GM12878 (cell line): ENCODE results near the gene KLF15. TPM values are rescaled to one million over a fixed set of nuclear protein-coding genes. Genes with fewer than 3 reads are reported as not detected.

Source experiments
- BCL3 ChIP-seq: IDR thresholded peaks from 2 replicates; pipeline ENCODE4 v1.6.1; 2011; ENCODE audit warnings: borderline replicate concordance, low read depth, mild to moderate bottlenecking, moderate library complexity, low read length; ENCODE audit not compliant: insufficient read depth, poor library complexity, severe bottlenecking
- JUND ChIP-seq: IDR thresholded peaks from 2 replicates; pipeline ENCODE4 v1.6.1; 2012; ENCODE audit warnings: low read depth, mild to moderate bottlenecking, low read length, improper control_type of control experiment, moderate library complexity
- MAX ChIP-seq: IDR thresholded peaks from 2 replicates; pipeline ENCODE4 v1.6.1; 2012; ENCODE audit warnings: low read depth, low read length, improper control_type of control experiment
- MXI1 ChIP-seq: fragments of 150-350 bp; IDR thresholded peaks from 2 replicates; pipeline ENCODE4 v1.6.1; 2011; ENCODE audit warnings: low read depth, mild to moderate bottlenecking, inconsistent platforms, low read length, improper control_type of control experiment
- NFYB ChIP-seq: IDR thresholded peaks from 2 replicates; pipeline ENCODE4 v1.6.1; 2011; ENCODE audit warnings: low read depth, mild to moderate bottlenecking, low read length, improper control_type of control experiment, moderate library complexity; ENCODE audit not compliant: insufficient read depth
- NR2F1 ChIP-seq: fragments of 450-650 bp; conservative IDR thresholded peaks from 2 replicates; pipeline ENCODE4 v1.6.1; 2017; ENCODE audit warnings: mild to moderate bottlenecking
- REST ChIP-seq: IDR thresholded peaks from 2 replicates; pipeline ENCODE4 v1.6.1; 2012; ENCODE audit warnings: mild to moderate bottlenecking, low read depth, low read length
- SIN3A ChIP-seq: IDR thresholded peaks from 2 replicates; pipeline ENCODE4 v1.6.1; 2012; ENCODE audit warnings: low read depth, low read length, improper control_type of control experiment
- ZNF24 ChIP-seq: fragments of 450-650 bp; IDR thresholded peaks from 2 replicates; pipeline ENCODE4 v1.6.1; 2017; ENCODE audit warnings: antibody characterized with exemption, mild to moderate bottlenecking
- polyA plus RNA-seq, 11 experiments: library from polyadenylated mRNA; depleted of rRNA in 4 of 11; unstranded in 6 of 11; stranded (reverse) in 5 of 11; fragments of >200 nt; fragmentation: Nextera tagmentation in 4 of 11; fragmentation: Illumina TruSeq in 1 of 11; extraction: Ambion mirVana in 4 of 11; extraction: Trizol in 1 of 11; gene quantifications; 1 replicate in 1 of 11; 2 replicates in 10 of 11; pipeline versions ENCODE4 v1.2.1 to v1.2.3, GENCODE V29; 2011 to 2016; ENCODE audit warnings: inconsistent platforms in 2 of 11, missing spikeins in 2 of 11, low read depth in 1 of 11
- total RNA-seq, 4 experiments: library from RNA; depleted of rRNA in 3 of 4; stranded (reverse); fragments of >200 nt in 3 of 4; fragmentation: Illumina TruSeq in 1 of 4; extraction: Trizol in 1 of 4; gene quantifications; 2 replicates each; pipeline versions ENCODE4 v1.2.1 to v1.2.3, GENCODE V29; 2013 to 2021
- TF ChIP-seq, protein P1 (sequence below): IDR thresholded peaks from 2 replicates; pipeline ENCODE4 v1.6.1; 2012; ENCODE audit warnings: low read depth, low read length, improper control_type of control experiment

KLF15 gene
- total and polyA plus RNA-seq, 10 of the 15 experiments (the other 5 are each of a cell fraction or from before 2014, with no cell fraction given), result 0.15 TPM; not detected in 9

DNA sequence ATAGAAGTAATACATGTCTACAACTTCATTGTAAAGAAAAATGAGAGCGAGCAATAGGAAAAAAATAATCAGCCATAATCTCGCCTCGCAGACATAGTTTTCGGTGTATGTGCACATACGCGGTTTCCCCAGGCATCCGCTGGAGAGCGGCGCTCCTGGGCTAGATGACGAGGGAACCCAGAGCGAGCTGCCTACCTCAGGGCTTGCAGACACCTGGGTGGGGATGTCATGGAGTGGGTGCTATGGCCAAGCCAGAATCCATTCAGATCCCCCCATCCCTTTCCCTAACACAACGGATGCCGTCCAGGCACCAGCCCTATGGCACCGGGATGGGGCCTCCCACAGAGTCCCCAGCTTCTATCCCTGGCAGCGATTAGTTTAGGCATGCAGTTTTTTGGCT lies 33.0 kb upstream of the KLF15 start (continued):
- TF ChIP-seq REST, result no peak
- TF ChIP-seq MAX, result no peak
- TF ChIP-seq, protein P1, sequence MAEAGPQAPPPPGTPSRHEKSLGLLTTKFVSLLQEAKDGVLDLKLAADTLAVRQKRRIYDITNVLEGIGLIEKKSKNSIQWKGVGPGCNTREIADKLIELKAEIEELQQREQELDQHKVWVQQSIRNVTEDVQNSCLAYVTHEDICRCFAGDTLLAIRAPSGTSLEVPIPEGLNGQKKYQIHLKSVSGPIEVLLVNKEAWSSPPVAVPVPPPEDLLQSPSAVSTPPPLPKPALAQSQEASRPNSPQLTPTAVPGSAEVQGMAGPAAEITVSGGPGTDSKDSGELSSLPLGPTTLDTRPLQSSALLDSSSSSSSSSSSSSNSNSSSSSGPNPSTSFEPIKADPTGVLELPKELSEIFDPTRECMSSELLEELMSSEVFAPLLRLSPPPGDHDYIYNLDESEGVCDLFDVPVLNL, result no peak
- no peak for TF ChIP-seq SIN3A
- no peak for TF ChIP-seq ZNF24
- TF ChIP-seq NR2F1, result no peak
- no peak for TF ChIP-seq JUND
- no peak for TF ChIP-seq MXI1
- no peak for TF ChIP-seq NFYB
- no peak for TF ChIP-seq BCL3
